ENCODE results near the gene TSPAN4.

- TF ChIP-seq CTCF (conservative IDR thresholded peaks at IDR 0.05): no peak
- TF ChIP-seq EZH2 (IDR thresholded peaks at IDR 0.05; ENCODE audit: low read depth): no peak
These were observed 22.6 kb upstream of the TSPAN4 start for GRCh38 chr11:819943-820649.

All from PC-9 (cell line).